GM19438 (cell line): ENCODE data around the gene TAPBPL.
"Not testable (repeated sequence)": the region's sequence is repeated elsewhere in the genome, so short reads cannot be mapped to it uniquely, and the experiment has no call there.

Experiments used
- ATAC-seq: cut with Tn5 transposase; IDR thresholded peaks from one replicate; pipeline ENCODE4 v1.9.1; 2021; ENCODE audit warnings: low read depth; ENCODE audit not compliant: unreplicated experiment

Gene TAPBPL

GRCh38 chr12:6460751-6461371 lies 9.0 kb downstream of the TAPBPL start:
- no peak for ATAC-seq

DNA sequence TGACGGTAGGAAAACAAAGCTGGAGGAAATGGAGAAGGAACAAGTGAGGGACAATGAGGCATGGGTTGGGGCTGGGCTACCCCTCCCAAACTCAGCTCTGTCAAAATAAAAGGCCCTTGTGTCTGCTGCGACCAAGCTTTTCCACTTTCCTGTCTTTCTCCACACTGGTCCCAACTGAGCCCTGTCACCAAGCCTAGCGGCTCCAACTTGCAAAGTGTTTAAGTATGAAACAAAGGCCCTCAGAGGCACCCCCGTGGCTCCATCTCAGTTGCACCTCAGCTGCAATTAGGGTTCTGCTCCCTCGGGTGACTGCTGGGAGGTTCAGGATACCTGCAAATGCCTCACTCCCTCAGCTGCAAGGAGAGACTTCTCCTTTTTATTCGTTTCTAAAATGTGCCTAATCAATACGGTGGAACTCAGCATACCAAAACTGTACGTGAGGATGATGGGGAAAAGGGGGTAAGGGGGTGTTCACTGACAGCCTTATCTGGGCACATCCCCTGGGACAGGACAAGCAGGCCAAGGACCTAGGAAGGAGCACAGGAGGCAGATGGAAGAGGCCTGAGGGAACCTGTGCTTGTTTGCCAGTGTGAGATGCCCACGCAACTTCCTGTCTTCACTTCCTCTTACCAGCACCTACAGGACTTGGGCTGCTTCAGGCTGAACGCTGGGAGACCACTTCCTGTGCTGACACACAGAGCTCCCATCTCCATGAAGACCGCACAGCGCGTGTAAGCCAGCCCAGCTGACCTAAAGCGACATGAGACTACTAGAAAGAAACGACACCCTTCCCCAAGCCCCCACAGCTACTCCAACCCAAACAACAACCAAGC lies 9.8 kb downstream of the TAPBPL start:
- peak; percentile 80 for ATAC-seq

GRCh38 chr12:6462234-6462995 lies 10.6 kb downstream of the TAPBPL start:
- no peak for ATAC-seq

- ATAC-seq = no peak
Measured at GRCh38 chr12:6463216-6463615, 11.4 kb downstream of the TAPBPL start.

DNA sequence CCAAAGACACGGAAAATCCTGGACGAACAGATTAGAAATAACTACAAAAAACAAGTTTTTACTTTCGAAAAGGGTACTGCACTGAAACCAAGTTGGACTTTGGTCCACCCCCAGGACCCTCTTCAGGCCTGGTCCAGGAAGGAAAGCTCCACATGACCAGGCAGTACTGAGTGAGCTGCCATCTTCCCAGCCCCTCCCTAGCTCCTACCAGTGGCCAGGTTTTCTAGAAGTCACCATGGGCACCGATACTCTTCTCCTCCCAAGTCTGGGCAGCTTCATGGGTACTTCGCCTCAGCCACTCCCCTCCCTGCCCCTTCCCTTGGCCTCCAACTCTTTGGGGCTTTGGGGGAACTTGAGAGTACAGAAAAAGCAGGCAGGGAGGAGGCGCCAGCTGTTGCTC lies 12.0 kb downstream of the TAPBPL start:
- no peak for ATAC-seq

DNA sequence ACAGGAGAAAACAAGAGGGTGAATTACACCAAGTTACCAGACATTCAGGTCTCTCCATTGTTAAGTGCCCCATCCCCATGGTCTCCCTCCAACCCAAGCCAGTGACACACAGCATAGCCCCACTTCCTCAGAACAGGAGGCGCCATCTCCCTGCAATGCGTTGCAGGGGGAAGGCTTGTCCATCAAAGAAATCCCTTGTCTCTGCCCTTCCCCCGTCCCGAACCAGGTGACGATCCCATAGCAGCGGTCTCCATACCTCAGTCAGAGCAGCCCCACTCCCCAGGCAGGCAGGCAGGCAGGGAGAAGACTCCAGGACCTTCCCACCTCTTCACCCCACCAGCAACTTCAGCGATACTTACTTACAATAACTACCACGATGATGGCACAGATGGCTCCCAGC lies 12.7 kb downstream of the TAPBPL start:
- ATAC-seq = no peak

GRCh38 chr12:6465467-6466183 lies 13.8 kb downstream of the TAPBPL start:
- ATAC-seq = no peak

- ATAC-seq = no peak
Measured at GRCh38 chr12:6466184-6466573, 14.3 kb downstream of the TAPBPL start.

DNA sequence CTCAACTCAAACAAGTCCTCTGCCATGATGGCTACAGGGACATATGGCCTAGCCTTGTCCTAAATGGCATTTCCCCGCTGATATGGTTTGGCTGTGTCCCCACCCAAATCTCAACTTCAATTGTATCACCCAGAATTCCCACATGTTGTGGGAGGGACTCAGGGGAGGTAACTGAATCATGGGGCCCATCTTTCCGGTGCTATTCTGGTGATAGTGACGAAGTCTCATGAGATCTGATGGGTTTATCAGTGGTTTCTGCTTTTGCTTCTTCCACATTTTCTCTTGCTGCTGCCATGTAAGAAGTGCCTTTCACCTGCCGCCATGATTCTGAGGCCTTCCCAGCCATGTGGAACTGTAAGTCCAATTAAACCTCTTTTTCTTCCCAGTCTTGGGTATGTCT lies 14.9 kb downstream of the TAPBPL start:
- ATAC-seq = not testable (repeated sequence)

GRCh38 chr12:6467571-6468282 lies 15.9 kb downstream of the TAPBPL start:
- not testable (repeated sequence) for ATAC-seq

GRCh38 chr12:6468283-6468575 lies 16.4 kb downstream of the TAPBPL start:
- no peak for ATAC-seq

DNA sequence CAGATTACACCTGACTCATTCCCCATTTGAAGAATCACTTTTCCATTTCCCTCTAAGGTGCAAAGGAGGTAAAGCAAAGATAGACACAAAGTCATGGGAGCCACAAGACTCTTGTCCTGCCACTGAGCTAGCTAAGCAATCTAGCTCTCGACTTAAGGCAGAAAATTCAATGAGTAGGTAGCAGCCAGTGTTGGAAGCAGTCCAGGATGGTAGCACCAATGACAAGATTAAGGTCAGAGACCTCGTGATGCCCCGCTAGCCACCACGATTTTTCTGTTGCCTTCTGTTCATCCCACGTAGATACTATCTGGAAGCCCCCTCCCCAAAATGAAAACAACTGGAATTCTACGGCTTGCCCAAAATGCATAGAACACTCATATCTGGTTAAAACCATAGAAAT lies 17.2 kb downstream of the TAPBPL start:
- no peak for ATAC-seq

- ATAC-seq = no peak
Measured at GRCh38 chr12:6469609-6470374, 17.9 kb downstream of the TAPBPL start.

DNA sequence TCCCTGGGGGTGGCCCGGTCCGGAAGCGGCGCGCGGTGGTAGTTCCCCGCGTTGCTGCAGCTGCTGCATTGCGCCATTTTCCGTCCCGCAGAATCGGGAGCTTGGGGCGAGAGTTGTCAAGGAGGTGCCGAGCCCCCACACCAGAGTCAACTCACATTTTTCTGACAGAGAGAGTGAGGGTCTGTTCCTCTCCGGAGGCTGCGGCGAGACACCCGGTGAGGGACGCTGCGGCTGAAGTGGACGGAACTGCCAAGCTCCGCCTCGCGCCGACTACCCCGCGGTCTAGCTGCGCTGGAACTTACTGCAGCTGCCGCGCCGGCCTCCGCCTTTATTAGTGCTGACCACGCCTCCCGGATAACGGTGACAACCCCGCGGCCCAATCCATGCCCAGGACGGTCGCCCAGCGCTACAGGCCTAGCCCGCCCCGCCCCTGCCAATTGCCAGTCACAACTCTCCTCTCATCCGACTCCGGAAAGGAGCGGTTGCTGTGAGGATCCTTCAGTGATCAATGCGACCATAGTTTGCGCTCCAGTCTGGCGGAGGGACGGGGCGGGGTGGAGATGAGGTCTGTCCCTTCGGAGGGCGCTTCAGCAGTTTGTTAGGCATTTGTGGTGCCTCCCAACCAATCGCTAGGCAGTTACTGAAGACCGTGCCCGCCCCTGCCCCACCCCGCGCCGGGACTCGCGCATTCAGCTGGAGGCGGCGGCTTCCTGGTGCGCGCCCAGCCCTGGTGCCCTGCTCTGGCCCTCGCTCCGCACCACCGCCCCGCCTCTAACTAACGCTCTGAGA lies 18.7 kb downstream of the TAPBPL start, which contains the start of gene VAMP1:
Gene VAMP1 (minus strand): TSS at position 303 of the 789 bp plus-strand sequence. CDS start 146 bp downstream, at position 157.
- ATAC-seq = peak; percentile 84

DNA sequence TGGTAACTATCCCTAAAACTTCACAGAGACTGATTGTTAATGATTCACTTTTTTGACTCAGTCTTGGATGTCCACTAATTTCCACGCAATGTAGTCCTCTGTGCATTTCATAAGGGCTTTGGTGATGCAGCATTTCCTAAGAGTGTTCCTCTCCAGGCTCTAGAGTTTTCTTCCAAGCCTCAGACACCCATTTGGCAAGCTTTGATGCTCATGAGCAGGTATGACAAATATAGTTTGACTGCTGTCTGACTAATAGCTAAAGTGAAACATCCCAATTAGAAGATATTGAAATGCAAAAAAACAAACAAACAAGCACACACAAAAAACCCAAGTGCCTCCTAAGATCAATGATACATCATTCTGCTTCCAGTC lies 20.1 kb downstream of the TAPBPL start:
- ATAC-seq = no peak

DNA sequence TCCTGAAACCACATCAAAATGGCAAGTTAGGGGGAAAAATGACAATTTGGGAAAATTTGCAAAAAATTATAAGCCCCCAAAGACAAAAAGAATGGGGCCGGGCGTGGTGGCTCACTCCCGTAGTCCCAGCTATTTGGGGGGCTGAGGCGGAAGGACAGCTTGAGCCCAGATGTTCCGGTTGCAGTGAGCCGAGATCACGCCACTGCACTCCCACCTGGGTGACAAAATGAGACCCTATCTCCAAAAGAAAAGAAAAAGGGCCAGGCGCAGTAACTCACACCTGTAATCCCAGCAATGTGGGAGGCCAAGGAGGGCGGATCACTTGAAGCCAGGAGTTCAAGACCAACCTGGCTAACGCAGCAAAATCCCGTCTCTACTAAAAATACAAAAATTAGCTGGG lies 20.6 kb downstream of the TAPBPL start:
- ATAC-seq = no peak

DNA sequence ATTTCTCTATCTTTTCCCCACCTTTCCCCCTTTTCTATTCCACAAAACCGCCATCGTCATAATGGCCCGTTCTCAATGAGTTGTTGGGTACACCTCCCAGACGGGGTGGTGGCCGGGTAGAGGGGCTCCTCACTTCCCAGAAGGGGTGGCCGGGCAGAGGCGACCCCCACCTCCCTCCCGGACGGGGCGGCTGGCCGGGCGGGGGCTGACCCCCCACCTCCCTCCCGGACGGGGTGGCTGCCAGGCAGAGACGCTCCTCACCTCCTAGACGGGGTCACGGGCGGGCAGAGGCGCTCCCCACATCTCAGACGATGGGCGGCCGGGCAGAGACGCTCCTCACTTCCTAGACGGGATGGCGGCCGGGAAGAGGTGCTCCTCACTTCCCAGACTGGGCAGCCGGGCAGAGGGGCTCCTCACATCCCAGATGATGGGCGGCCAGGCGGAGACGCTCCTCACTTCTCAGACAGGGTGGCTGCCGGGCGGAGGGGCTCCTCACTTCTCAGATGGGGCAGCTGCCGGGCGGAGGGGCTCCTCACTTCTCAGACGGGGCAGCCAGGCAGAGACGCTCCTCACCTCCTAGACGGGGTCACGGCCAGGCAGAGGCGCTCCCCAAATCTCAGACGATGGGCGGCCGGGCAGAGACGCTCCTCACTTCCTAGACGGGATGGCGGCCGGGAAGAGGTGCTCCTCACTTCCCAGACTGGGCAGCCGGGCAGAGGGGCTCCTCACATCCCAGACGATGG lies 23.6 kb downstream of the TAPBPL start:
- not testable (repeated sequence) for ATAC-seq

- ATAC-seq = no peak
Measured at GRCh38 chr12:6476489-6476888, 24.6 kb downstream of the TAPBPL start.
